Subcutaneous adipose tissue (tissue), 4 donors: Measurements from ENCODE around the gene CCDC83. TPM values are rescaled to one million over a fixed set of nuclear protein-coding genes. Genes with fewer than 3 reads are reported as not detected.

ENCODE experiments used
- CTCF ChIP-seq: fragments of 450-650 bp; IDR thresholded peaks from one replicate; pipeline ENCODE4 v1.5.1; 2016; ENCODE audit warnings: low read depth, mild to moderate bottlenecking, control low read depth, antibody characterized with exemption, moderate library complexity
- total RNA-seq, 4 donors: library from RNA; depleted of rRNA; stranded (reverse); fragments of >200 nt; gene quantifications; one replicate each; pipeline ENCODE4 v1.1.0, GENCODE V29; 2016

CCDC83 gene
- total RNA-seq, 4 donors from 2014 or later, result not detected

- TF ChIP-seq CTCF, result no peak
Measured at GRCh38 chr11:85947431-85948272, 92.5 kb downstream of the CCDC83 start.

- no peak for TF ChIP-seq CTCF
Measured at GRCh38 chr11:85948884-85949283, 93.7 kb downstream of the CCDC83 start.

DNA sequence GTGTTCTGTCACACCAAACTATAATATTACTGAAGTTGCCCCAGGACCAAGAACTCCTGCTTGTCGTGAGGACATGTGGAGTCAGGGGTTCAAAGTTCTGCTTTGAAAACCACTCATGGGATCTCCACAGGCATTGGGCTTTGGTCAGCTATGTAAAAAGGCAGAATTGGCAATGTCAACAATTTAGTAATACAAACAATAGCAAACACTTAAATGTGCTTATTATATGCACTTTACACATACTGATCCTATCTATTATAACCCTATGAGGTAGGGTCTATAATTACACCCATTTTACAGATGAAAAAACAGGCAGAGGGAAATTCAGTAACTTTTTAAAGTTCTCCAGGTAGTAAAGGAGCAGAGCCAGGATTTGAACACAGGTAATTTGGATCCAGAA, 94.6 kb downstream of the CCDC83 start:
- no peak for TF ChIP-seq CTCF

- no peak for TF ChIP-seq CTCF
Measured at GRCh38 chr11:85950317-85951048, 95.3 kb downstream of the CCDC83 start.

GRCh38 chr11:85951049-85951405, 95.8 kb downstream of the CCDC83 start:
- TF ChIP-seq CTCF, result no peak

GRCh38 chr11:85951428-85952107, 96.4 kb downstream of the CCDC83 start:
- TF ChIP-seq CTCF, result no peak

DNA sequence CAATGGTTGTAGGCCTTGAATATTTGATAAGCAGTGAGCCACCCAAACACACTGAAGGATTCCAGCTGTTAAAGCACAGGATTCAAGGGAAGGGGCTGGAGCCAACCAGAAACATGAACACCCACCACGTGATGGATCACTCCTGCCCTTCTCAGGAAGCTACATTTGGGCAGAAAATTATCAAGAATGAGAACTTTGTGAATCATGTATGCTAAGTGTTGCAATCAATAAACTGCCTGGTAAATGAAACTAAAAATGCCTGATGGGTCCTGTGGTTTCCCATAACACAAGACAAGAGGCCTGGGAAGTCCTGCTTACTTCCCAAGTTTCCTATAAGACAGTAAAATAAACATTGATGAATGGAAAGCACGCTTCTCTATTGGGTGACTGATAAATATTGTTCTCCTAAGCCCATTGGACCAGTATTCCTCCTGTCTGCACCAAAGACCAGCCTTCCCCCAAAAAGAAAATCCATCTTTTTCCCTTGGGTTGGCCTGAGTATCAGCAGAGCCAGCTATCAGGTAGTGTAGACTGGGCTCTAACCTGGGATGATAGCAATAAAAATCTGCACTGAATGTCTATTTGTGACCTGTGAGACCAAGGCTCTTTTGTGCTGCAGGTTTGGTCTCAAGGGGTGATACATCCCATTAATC, 98.4 kb downstream of the CCDC83 start:
- no peak for TF ChIP-seq CTCF
